Amniotic epithelial cell (primary cell): Measurements from ENCODE around the gene YAE1.
"Not testable (repeated sequence)": the region's sequence is repeated elsewhere in the genome, so short reads cannot be mapped to it uniquely, and the experiment has no call there.

Source experiments
- DNase-seq: peaks from one replicate; pipeline ENCODE4 v3.0.0-alpha.2; 2010; ENCODE audit warnings: low read depth

Gene YAE1, protein sequence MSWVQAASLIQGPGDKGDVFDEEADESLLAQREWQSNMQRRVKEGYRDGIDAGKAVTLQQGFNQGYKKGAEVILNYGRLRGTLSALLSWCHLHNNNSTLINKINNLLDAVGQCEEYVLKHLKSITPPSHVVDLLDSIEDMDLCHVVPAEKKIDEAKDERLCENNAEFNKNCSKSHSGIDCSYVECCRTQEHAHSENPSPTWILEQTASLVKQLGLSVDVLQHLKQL

GRCh38 chr7:39566023-39566921 lies at the start of gene YAE1:
Gene YAE1, plus strand, starts transcription at chr7:39566404. Its CDS starts 15 bp downstream, at chr7:39566419.
- DNase-seq: peak; percentile 62

DNA sequence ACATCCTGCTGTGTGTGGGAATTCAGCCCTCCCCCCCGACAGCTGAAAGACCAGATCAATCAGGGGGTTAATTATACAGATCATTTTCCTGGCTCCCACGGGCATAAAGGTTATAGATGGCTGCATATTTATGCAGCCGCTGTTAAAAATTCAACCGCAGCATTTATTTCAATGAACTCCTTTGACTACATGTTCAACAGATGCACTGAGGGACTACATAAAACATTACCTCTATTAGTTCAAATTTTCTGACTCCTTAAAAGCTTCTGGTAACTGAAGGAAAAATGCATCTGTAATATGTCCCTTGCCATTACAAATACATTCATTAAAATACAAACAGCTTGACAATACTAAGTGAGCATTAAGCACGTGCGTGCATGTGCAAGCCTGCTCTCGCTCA lies 49.7 kb upstream of the YAE1 start:
- DNase-seq: no peak

GRCh38 chr7:39517240-39517639 lies 49.0 kb upstream of the YAE1 start:
- no peak for DNase-seq

GRCh38 chr7:39525926-39526325 lies 40.3 kb upstream of the YAE1 start:
- peak; percentile 31 for DNase-seq

GRCh38 chr7:39526666-39527065 lies 39.5 kb upstream of the YAE1 start:
- DNase-seq: no peak

GRCh38 chr7:39527296-39527695 lies 38.9 kb upstream of the YAE1 start:
- no peak for DNase-seq

GRCh38 chr7:39527951-39528350 lies 38.3 kb upstream of the YAE1 start:
- DNase-seq: peak; percentile 50

- DNase-seq: no peak
These were observed 37.4 kb upstream of the YAE1 start for GRCh38 chr7:39528849-39529248.

- DNase-seq: no peak
These were observed 36.6 kb upstream of the YAE1 start for GRCh38 chr7:39529582-39529981.

DNA sequence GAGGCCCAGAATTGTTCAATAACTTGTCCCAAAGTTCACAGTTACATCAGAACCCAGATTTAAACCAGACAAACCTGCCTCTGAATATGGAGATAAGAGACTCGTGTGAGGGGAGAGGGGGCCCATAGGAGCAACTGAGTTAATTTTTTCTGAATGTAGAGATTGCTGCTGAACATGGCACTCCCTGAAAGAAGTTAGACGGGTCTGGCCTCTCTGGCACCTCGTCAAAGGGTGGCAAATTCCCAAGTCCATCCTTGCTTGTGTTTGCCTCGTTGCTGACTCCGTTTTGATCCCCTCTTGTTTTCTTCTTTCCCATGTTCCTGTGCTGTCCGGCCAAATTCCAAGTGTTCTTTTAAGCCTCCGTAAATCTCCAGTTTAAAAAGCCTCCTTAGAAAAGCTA lies 35.2 kb upstream of the YAE1 start:
- no peak for DNase-seq

DNA sequence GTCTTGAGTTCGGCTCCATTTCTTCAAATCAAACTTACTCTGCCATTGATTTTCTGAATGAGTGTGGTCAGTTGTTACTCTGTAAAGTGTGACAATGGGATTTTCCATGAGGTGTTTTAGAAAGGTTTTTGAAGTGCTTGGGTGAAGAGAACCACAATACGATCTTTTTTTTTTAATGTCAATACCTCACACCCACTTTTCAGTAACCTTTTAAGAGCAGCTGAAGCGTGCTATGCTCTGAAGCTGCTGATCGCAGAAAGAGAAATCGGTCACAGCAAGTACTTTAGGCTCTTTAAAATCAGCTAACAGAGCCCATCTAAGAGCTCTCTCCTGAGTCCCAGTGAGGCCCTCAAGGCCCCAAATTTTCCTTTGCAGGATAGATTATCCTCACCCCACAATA lies 34.4 kb upstream of the YAE1 start:
- DNase-seq: no peak

- no peak for DNase-seq
These were observed 33.4 kb upstream of the YAE1 start for GRCh38 chr7:39532832-39533231.

DNA sequence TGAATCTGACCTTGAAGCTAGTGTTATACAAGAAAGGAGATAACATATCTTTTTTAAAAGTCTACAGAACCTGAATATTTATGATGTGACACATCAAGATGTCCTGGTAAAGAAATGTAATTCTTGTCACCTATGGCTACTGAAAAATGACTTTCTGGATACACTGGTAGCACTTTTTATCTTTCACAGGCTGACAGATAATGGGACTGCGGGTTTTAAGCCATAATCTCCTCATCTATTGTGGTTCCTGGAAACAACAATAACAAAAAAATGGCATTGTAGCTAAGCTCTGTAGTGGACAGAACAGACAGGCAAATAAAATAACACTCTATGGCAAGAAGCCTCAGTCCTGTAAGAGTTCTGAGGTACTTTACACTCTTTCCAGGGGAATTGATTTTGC lies 31.6 kb upstream of the YAE1 start:
- no peak for DNase-seq

GRCh38 chr7:39535064-39535463 lies 31.1 kb upstream of the YAE1 start:
- DNase-seq: peak; percentile 14

DNA sequence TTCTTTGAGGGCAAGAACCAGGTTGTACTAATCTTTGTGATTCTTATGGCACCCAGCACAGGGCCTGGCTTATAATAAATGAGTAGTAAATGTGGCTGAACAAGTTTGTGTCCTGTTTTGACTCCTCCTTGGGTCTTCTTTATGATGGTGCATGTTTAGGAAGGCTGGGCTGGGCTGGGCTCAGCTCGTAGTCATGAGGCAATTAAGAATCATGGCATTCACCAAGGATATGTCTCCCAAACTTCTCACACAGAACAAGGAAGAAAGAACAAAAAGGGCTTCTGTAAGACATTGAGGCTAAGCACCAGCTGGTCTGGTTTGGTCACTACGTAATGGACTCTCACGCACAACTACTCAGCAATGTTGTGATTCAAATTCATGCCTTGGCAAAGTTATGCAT lies 30.5 kb upstream of the YAE1 start:
- DNase-seq: no peak

GRCh38 chr7:39536951-39537350 lies 29.3 kb upstream of the YAE1 start:
- peak; percentile 80 for DNase-seq

DNA sequence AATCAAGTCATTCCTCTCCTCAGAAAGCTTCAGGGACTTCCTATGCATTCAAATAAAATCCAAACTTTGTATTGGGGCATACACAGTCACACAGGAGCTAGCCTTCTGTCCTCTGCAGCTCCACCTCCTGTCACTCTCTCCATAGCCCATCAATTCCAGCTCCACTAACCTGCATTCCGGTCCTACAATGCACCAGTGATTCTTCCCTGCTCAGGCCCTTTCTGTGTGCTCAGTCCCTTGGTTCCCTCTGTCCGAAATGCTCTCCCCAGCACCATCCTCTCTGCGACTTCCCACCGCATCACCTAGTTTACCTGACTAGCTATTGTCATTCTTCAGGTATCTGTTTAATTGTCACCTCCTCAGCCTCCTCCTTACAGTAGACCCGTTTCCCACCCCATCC lies 26.4 kb upstream of the YAE1 start:
- no peak for DNase-seq

- DNase-seq: no peak
These were observed 25.9 kb upstream of the YAE1 start for GRCh38 chr7:39540320-39540719.

DNA sequence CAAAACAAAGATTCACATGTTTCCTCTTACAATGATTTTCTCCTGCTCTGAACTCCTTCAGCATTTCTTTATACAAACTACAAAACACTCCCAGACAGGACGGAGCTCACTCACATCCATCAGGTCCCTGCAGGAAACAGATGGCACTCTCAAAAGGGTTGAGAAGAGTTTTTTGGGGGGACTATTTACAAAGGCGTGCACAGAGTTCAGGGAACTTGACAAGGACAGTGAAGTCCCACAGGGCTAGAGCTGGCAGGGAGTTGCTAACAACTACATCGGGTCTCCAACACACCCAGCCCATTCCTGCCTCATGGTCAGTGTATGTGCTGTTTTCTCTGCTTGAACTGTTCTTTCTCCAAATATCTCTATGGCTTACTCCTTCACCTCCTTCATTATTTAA lies 24.7 kb upstream of the YAE1 start:
- DNase-seq: no peak

DNA sequence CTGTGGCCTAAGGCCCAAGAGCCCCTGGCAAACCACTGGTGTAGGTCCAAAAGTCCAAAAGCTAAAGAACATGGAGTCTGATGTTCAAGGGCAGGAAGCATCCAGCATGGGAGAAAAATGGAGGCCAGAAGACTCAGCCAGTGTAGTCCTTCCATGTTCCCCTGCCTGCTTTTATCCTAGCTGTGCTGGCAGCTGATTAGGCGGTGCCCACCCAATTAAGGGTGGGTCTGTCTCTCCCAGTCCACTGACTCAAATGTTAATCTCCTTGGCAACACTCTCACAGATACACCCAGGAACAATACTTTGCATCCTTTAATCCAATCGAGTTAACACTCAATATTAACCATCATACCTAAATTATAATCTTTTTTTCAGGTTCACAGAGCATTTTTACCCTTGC lies 21.4 kb upstream of the YAE1 start:
- not testable (repeated sequence) for DNase-seq

- DNase-seq: no peak
These were observed 18.9 kb upstream of the YAE1 start for GRCh38 chr7:39547336-39547735.

DNA sequence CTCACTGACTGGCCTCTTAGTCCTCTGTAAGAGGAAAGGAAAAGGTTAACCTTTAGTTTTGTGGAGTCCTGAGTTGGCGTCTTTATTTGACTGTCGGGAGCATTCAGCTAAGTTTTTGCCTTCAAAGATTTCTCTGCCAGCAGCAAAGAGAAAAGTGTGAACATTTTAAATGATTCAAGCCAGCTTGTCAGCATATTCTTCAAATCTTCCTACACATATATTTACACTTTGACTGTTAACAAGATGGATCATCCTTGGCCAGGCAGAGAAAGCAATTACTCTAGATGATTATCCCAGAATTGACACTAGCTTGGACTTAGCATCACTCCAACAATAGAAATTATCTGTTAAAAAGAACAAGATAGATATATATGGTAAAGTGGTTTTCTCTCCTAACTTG lies 15.8 kb upstream of the YAE1 start:
- DNase-seq: no peak

DNA sequence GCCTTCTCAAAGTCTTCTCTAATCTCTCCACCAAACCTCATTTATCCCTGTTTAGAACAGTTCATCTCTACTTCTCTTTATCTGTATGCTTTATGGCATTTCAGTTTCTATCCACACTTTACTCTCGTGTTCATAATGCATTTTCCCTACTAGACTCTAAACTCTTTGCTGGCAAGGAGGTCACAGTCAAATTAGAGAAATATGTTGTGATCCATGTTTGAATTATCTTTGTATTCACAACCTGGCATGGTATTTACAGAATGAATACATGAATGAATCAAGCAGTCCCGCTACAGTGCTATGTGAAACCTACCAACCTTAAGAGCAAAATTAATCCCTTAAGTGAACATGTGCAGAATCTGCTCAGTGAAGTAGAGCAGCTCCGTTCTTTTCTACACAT lies 12.8 kb upstream of the YAE1 start:
- no peak for DNase-seq
